ENCODE measurements around the gene USP6NL.
A peak's percentile ranks its signal among the peaks of the same experiment; 100 is the strongest.

The USP6NL gene

DNA sequence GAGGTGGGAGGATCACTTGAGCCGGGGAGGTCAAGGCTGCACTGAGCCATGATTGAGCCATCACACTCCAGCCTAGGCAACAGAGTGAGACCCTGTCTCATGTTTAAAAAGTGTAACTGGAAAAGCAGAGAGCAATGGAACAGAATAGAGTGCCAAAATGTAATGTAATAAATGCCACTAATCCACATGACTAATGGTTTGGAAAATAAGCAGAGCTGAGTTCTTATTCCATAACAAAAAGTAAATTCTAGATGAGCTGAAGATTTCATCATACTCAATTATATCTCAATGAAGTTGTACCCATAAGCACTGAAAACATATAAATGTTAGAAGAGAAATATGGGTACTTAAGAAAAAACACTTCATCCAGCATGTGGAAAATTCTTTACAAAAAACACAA lies 132.6 kb downstream of the USP6NL start:
- Histone ChIP-seq H3K4me3 (replicated peaks; ENCODE audit: insufficient read depth, low read length) (no peak overlapping the region), H3K27ac (replicated peaks) (no peak overlapping the region), H3K27me3 (ENCODE audit: insufficient read depth, poor library complexity, severe bottlenecking) (no peaks in the 10 kb centered on the region)
- no peak for DNase-seq (ENCODE audit: low read depth in 1 of 2, low spot score in 1 of 2)
- TF ChIP-seq SPI1 (IDR thresholded peaks at IDR 0.05; ENCODE audit: borderline replicate concordance, low read depth) (no peak), GABPA (IDR thresholded peaks at IDR 0.05; ENCODE audit: low read depth) (no peak)

DNA sequence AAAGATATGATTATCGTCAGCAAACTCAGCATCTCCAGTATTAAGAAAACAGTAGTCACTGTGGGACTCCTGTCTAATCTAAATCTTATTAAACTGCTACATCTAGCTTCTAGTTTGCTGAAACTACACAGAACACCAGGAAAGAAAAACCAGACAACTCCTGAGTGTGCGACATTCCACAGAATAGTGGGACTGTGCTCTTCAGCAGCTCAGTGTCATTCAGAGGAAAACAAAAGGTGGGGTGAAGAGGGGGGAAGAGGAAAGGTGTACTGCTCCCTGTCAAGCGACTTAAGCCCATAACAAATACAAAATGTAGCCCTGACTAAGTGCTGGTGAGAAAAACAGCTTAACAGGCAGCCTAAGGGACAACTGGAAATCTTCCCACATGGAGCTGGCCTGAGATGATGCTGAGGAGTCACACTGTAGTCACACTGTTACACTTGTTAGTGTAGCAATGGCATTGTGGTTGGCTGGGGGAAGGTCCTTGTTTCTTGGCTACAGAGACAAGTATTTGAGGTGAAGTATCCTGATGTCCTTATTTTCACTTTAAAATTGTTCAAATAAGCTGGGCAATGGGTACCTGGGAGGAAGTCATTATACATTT lies 135.5 kb downstream of the USP6NL start:
- TF ChIP-seq POLR2AphosphoS5 (IDR thresholded peaks at IDR 0.05; ENCODE audit: low read depth) (no peak), SPI1 (IDR thresholded peaks at IDR 0.05; ENCODE audit: borderline replicate concordance, low read depth) (no peak), GABPA (IDR thresholded peaks at IDR 0.05; ENCODE audit: low read depth) (no peak)
- TF ChIP-seq, protein P1, sequence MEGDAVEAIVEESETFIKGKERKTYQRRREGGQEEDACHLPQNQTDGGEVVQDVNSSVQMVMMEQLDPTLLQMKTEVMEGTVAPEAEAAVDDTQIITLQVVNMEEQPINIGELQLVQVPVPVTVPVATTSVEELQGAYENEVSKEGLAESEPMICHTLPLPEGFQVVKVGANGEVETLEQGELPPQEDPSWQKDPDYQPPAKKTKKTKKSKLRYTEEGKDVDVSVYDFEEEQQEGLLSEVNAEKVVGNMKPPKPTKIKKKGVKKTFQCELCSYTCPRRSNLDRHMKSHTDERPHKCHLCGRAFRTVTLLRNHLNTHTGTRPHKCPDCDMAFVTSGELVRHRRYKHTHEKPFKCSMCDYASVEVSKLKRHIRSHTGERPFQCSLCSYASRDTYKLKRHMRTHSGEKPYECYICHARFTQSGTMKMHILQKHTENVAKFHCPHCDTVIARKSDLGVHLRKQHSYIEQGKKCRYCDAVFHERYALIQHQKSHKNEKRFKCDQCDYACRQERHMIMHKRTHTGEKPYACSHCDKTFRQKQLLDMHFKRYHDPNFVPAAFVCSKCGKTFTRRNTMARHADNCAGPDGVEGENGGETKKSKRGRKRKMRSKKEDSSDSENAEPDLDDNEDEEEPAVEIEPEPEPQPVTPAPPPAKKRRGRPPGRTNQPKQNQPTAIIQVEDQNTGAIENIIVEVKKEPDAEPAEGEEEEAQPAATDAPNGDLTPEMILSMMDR (IDR thresholded peaks at IDR 0.05; ENCODE audit: insufficient read depth, low read length), result no peak
- TF ChIP-seq, protein P2, sequence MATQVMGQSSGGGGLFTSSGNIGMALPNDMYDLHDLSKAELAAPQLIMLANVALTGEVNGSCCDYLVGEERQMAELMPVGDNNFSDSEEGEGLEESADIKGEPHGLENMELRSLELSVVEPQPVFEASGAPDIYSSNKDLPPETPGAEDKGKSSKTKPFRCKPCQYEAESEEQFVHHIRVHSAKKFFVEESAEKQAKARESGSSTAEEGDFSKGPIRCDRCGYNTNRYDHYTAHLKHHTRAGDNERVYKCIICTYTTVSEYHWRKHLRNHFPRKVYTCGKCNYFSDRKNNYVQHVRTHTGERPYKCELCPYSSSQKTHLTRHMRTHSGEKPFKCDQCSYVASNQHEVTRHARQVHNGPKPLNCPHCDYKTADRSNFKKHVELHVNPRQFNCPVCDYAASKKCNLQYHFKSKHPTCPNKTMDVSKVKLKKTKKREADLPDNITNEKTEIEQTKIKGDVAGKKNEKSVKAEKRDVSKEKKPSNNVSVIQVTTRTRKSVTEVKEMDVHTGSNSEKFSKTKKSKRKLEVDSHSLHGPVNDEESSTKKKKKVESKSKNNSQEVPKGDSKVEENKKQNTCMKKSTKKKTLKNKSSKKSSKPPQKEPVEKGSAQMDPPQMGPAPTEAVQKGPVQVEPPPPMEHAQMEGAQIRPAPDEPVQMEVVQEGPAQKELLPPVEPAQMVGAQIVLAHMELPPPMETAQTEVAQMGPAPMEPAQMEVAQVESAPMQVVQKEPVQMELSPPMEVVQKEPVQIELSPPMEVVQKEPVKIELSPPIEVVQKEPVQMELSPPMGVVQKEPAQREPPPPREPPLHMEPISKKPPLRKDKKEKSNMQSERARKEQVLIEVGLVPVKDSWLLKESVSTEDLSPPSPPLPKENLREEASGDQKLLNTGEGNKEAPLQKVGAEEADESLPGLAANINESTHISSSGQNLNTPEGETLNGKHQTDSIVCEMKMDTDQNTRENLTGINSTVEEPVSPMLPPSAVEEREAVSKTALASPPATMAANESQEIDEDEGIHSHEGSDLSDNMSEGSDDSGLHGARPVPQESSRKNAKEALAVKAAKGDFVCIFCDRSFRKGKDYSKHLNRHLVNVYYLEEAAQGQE (IDR thresholded peaks at IDR 0.05; ENCODE audit: insufficient replicate concordance, low read depth), result no peak
- H3K27me3 ChIP-seq (ENCODE audit: insufficient read depth, poor library complexity, severe bottlenecking), result no peaks in the 10 kb centered on the region
- no peak overlapping the region for H3K4me3 ChIP-seq (replicated peaks; ENCODE audit: insufficient read depth, low read length)
- DNase-seq (ENCODE audit: low read depth in 1 of 2, low spot score in 1 of 2), result no peak
- no peak overlapping the region for H3K27ac ChIP-seq (replicated peaks)

DNA sequence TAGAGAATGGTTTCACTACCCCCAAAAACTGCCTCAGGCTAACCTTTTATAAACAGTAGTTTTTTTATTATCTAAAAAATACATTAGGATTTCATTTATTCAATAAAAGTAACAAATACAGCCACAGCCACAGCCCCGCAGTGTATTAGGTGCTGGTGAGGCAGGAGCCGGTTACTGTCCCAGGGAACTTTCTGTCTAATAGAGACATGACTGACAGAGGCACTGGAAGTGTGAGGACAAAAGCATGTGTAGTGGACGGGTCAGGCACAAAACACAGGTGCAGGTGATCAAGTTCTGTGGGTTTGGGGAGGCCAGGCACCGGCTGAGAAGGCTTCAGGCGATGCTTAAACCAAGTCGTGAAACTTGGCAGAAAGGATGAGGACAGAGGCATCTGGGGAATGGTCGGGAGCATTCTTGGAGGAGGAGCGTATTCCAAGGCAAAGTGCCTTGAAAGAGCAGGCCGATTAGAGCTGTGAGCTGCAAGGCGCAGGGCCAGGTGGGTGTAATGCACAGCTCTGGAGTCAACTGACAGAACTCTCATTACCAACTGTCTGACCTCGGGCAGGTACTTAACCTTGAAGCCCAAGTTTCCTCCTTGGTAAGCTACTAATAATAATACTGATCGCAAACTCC lies 138.2 kb downstream of the USP6NL start:
- TF ChIP-seq POLR2AphosphoS5 (IDR thresholded peaks at IDR 0.05; ENCODE audit: low read depth), result no peak
- TF ChIP-seq, protein P2 (IDR thresholded peaks at IDR 0.05; ENCODE audit: insufficient replicate concordance, low read depth), result no peak
- DNase-seq (ENCODE audit: low read depth in 1 of 2, low spot score in 1 of 2), result no peak
- Histone ChIP-seq H3K4me3 (replicated peaks; ENCODE audit: insufficient read depth, low read length) (no peak overlapping the region), H3K27me3 (ENCODE audit: insufficient read depth, poor library complexity, severe bottlenecking) (no peaks in the 10 kb centered on the region), H3K27ac (replicated peaks) (no peak overlapping the region)

DNA sequence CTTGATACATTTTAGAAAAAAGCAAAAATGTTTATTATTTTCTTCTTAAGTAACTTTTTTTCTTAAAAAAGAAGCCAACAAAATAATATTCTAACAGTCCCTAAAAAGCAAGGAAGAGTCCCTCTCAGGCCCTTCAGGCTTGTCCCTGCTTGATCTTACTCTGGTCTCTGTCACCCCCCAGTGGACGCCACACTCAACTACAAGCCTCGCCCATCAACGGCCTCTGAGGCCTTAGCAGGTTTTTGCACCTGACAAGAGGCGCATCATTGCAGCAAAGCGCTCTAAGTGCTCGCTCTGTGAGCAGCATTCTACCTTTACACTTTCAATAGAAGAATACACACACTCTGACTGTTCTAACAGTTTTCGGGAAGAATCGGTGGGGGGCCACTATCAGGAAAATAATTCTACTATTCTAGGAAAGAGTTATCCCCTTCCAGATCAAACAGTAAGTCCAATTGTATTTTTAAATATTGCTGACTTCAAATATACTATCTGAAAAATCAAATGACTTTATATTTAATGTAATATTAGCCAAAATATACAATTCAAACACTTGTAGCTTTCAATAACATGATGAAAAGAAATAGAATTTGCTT lies 139.2 kb downstream of the USP6NL start:
- no peak for TF ChIP-seq POLR2AphosphoS5 (IDR thresholded peaks at IDR 0.05; ENCODE audit: low read depth)
- TF ChIP-seq, protein P1 (IDR thresholded peaks at IDR 0.05; ENCODE audit: insufficient read depth, low read length), result peak; percentile 27
- no peak for TF ChIP-seq SPI1 (IDR thresholded peaks at IDR 0.05; ENCODE audit: borderline replicate concordance, low read depth)
- no peak for TF ChIP-seq GABPA (IDR thresholded peaks at IDR 0.05; ENCODE audit: low read depth)
- DNase-seq (ENCODE audit: low read depth in 1 of 2, low spot score in 1 of 2), result peak; percentile 10 to 53
- Histone ChIP-seq H3K27me3 (ENCODE audit: insufficient read depth, poor library complexity, severe bottlenecking) (no peaks in the 10 kb centered on the region), H3K27ac (replicated peaks) (no peak overlapping the region), H3K4me3 (replicated peaks; ENCODE audit: insufficient read depth, low read length) (no peak overlapping the region)

Data from HL-60 (cell line).